Smooth muscle cell (in vitro differentiated cells): ENCODE results near the gene TEF. TPM values are rescaled to one million over a fixed set of nuclear protein-coding genes. Genes with fewer than 3 reads are reported as not detected.

Experiments used
- DNase-seq: peaks from one replicate; lab custom pipeline; 2025; ENCODE audit not compliant: unreplicated experiment; lab: John Stamatoyannopoulos, UW
- H2AFZ ChIP-seq: fragments of 200-600 bp; sonication (generic); 2 replicates; pipeline ENCODE4 v1.6.0; 2016; ENCODE audit warnings: antibody characterized with exemption, low read depth, mild to moderate bottlenecking
- H3F3A ChIP-seq: fragments of 200-600 bp; sonication (generic); 2 replicates; pipeline ENCODE4 v1.6.0; 2017; ENCODE audit warnings: antibody characterized with exemption, low read depth
- H3K27ac ChIP-seq: fragments of 200-600 bp; sonication (generic); 2 replicates; pipeline ENCODE4 v1.5.1; 2016; ENCODE audit warnings: low read depth, mild to moderate bottlenecking
- H3K27me3 ChIP-seq: fragments of 200-600 bp; sonication (generic); 2 replicates; pipeline ENCODE4 v1.6.1; 2016; ENCODE audit warnings: low read depth, mild to moderate bottlenecking
- H3K36me3 ChIP-seq: fragments of 200-600 bp; sonication (generic); 2 replicates; pipeline ENCODE4 v1.5.1; 2016; ENCODE audit warnings: low read depth
- H3K4me1 ChIP-seq: fragments of 200-600 bp; sonication (generic); 2 replicates; pipeline ENCODE4 v1.5.1; 2016; ENCODE audit warnings: low read depth
- H3K4me2 ChIP-seq: fragments of 200-600 bp; sonication (generic); 2 replicates; pipeline ENCODE4 v1.6.0; 2016; ENCODE audit warnings: mild to moderate bottlenecking
- H3K4me3 ChIP-seq: fragments of 200-600 bp; sonication (generic); 2 replicates; pipeline ENCODE4 v1.5.1; 2016; ENCODE audit warnings: mild to moderate bottlenecking
- H3K79me2 ChIP-seq: fragments of 200-600 bp; sonication (generic); 2 replicates; pipeline ENCODE4 v1.6.0; 2016; ENCODE audit warnings: low read depth, mild to moderate bottlenecking
- H3K9ac ChIP-seq: fragments of 200-600 bp; sonication (generic); 2 replicates; pipeline ENCODE4 v1.6.0; 2016; ENCODE audit warnings: low read depth
- H3K9me3 ChIP-seq: fragments of 200-600 bp; sonication (generic); replicated peaks from 2 replicates; pipeline ENCODE4 v1.5.1; 2016; ENCODE audit warnings: low read depth
- H4K20me1 ChIP-seq: fragments of 200-600 bp; sonication (generic); 2 replicates; pipeline ENCODE4 v1.6.0; 2016; ENCODE audit warnings: low read depth
- WGBS: methylation state at CpG from one replicate; pipeline ENCODE4 v1.1.7; 2016; ENCODE audit warnings: low lambda C conversion rate; 5-methylcytosine and 5-hydroxymethylcytosine counted together
- polyA plus RNA-seq: library from polyadenylated mRNA; unstranded; fragments of >200 nt; fragmentation: Nextera tagmentation; extraction: Ambion mirVana; gene quantifications from 2 replicates; pipeline ENCODE4 v1.2.1, GENCODE V29; 2016
- total RNA-seq: library from RNA; depleted of rRNA; stranded (reverse); fragments of >200 nt; gene quantifications from 2 replicates; pipeline ENCODE4 v1.2.3, GENCODE V29; 2014
- TF ChIP-seq, protein P1 (sequence below): fragments of 200-600 bp; sonication (generic); IDR thresholded peaks from 2 replicates; pipeline ENCODE4 v1.5.1; 2017; ENCODE audit warnings: borderline replicate concordance, mild to moderate bottlenecking, antibody characterized with exemption; ENCODE audit not compliant: insufficient read depth, poor library complexity, severe bottlenecking

Gene TEF
- total and polyA plus RNA-seq, 2 experiments from 2014 or later = 6.4 to 7.6 TPM

DNA sequence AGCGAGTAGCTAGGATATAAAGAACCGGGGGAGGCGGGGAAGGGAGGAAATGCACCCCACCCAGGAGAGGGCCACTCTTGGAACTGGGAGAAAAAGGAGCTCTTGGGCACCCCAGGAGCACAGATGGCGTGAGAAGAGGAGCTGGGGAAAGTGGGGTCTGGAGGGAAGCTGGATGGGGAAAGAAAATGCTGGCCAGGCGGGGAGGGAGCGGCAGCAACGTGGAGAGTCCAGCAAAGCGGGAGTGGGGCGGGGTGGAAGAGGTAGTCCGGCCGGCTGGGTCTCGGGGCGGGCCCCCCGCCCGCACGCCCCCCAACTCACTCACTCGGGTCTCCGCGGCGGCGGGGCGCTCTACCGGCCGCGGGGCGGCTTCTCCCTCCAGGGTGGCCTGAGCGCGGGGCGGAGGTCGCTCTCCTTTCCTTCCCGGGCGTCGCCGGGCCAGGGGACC, 64.3 kb downstream of the TEF start:
- peak overlapping the region; percentile 86 for H3K4me2 ChIP-seq
- H3K9ac ChIP-seq = peak overlapping the region; percentile 94
- peak overlapping the region; percentile 89 for H3K4me3 ChIP-seq
- no peak overlapping the region for H2AFZ ChIP-seq
- TF ChIP-seq, protein P1, sequence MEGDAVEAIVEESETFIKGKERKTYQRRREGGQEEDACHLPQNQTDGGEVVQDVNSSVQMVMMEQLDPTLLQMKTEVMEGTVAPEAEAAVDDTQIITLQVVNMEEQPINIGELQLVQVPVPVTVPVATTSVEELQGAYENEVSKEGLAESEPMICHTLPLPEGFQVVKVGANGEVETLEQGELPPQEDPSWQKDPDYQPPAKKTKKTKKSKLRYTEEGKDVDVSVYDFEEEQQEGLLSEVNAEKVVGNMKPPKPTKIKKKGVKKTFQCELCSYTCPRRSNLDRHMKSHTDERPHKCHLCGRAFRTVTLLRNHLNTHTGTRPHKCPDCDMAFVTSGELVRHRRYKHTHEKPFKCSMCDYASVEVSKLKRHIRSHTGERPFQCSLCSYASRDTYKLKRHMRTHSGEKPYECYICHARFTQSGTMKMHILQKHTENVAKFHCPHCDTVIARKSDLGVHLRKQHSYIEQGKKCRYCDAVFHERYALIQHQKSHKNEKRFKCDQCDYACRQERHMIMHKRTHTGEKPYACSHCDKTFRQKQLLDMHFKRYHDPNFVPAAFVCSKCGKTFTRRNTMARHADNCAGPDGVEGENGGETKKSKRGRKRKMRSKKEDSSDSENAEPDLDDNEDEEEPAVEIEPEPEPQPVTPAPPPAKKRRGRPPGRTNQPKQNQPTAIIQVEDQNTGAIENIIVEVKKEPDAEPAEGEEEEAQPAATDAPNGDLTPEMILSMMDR = no peak
- H3F3A ChIP-seq = peaks cover 5% of the 10 kb centered on the region
- H3K27me3 ChIP-seq = no peaks in the 10 kb centered on the region
- H3K27ac ChIP-seq = peak overlapping the region; percentile 73
- peaks cover 51% of the 10 kb centered on the region for H3K79me2 ChIP-seq
- peaks cover 11% of the 10 kb centered on the region for H3K4me1 ChIP-seq
- H3K9me3 ChIP-seq = no peaks in the 10 kb centered on the region
- H3K36me3 ChIP-seq = no peaks in the 10 kb centered on the region
- WGBS = 1% methylated on average over 23 of the region's 34 CpGs
- H4K20me1 ChIP-seq = peaks cover 41% of the 10 kb centered on the region
- DNase-seq = no peak

DNA sequence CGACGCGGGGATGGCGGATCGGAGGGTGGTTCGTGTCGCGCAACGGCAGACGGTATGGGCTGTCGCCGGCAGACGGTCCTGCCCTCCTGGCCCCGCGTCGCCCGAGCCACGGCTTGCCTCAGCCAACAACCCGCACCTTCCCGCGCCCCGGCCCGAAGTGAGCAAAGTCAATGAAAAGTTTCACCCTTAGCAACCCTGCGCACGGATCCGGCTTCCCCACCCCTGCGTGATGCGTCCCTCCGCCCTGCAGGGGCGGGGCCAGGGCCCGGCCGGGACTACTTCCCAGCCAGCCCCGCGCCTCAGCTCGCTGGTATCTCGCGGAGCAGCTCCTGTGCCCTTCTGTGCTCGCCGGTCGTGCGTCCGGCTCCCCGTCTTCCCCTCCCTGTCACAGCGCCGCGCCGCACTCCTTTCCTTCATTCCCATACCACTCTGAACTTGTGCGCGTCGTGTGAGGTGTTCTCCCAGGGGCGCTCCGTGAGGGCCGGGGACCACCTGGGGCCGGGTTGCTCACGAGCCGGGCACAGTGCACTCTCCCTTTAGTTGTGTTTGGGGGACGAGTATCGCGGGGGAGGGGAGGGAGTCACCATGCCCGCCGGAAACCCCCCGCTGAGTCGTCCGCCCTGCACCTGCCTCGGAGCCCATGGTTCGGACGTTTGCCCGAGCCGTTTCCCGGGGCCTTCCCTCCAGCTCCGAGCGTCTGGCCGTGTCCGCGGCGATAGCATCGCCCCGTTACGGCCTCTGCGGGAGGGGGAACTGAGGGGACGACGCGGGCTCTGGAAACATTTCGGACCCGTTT, 65.1 kb downstream of the TEF start, which contains the start of gene TOB2:
TSS of gene TOB2 (minus strand) at position 163 of the 796 bp plus-strand sequence. CDS start 9,456 bp downstream, outside the sequence.
- under 1% methylated on average over 78 of the region's 85 CpGs for WGBS
- Histone ChIP-seq H3K36me3 (no peaks in the 10 kb centered on the region), H2AFZ (peak within 1 kb of the TSS; percentile 59), H3K27me3 (no peaks in the 10 kb centered on the region), H3K4me1 (peaks cover 10% of the 10 kb centered on the region), H3K4me3 (peak within 1 kb of the TSS; percentile 89), H3K9me3 (no peaks in the 10 kb centered on the region), H3F3A (peaks cover 5% of the 10 kb centered on the region), H3K27ac (peak within 1 kb of the TSS; percentile 97), H3K79me2 (peaks cover 43% of the 10 kb centered on the region), H3K4me2 (peak within 1 kb of the TSS; percentile 86), H3K9ac (peak within 1 kb of the TSS; percentile 94), H4K20me1 (peaks cover 34% of the 10 kb centered on the region)
- DNase-seq = peak; percentile 87
- TF ChIP-seq, protein P1 = no peak

DNA sequence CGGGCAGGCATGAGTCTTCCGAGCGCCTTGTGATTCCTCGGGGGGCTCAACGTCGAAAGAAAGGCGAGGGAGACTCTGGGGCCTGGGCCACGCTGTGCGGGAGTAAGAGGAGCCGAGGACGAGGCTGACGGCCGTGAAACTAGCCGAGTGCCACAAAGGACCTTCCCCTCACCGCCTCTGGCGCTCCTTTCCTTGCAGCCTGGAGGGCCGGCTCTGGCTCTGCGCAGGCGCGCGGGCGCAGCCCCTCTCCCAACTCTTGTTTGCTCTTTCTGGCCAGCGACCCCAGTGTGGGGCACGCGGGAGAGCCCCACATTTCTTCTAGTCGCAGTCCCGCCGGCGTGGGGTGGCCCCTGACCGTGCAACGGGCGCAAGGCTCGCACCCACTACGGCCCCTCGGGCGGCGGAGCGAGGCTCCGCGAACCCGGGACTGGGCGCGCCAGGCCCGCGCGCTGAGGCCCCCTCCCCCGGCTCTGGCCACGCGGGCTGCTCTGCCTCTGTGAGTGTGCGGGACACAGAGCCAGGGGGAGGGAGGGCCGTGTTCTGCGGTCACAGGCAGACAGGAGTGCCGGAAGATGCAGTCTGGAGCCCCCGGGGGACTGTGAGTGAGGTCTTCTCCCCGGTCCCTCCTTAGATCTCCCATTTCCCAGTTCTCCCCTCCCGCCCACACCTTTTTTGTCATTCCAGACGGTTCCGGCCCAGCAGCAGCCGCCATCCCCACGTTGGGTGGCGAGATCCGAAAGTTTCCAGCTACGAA, 65.9 kb downstream of the TEF start:
- Histone ChIP-seq H3K4me2 (peak overlapping the region; percentile 86), H3K4me3 (peak overlapping the region; percentile 89), H3K9ac (peak overlapping the region; percentile 94), H2AFZ (peak overlapping the region; percentile 59), H3K27ac (peak overlapping the region; percentile 97), H3K9me3 (no peaks in the 10 kb centered on the region), H3K36me3 (no peaks in the 10 kb centered on the region), H3K27me3 (no peaks in the 10 kb centered on the region), H3K79me2 (peaks cover 35% of the 10 kb centered on the region), H3K4me1 (peaks cover 8% of the 10 kb centered on the region), H3F3A (peaks cover 5% of the 10 kb centered on the region), H4K20me1 (peaks cover 26% of the 10 kb centered on the region)
- TF ChIP-seq, protein P1 = no peak
- under 1% methylated on average over 60 of the region's 63 CpGs for WGBS
- DNase-seq = peak; percentile 61
